ENCODE results near the gene RPL13.

RPL13 gene

DNA sequence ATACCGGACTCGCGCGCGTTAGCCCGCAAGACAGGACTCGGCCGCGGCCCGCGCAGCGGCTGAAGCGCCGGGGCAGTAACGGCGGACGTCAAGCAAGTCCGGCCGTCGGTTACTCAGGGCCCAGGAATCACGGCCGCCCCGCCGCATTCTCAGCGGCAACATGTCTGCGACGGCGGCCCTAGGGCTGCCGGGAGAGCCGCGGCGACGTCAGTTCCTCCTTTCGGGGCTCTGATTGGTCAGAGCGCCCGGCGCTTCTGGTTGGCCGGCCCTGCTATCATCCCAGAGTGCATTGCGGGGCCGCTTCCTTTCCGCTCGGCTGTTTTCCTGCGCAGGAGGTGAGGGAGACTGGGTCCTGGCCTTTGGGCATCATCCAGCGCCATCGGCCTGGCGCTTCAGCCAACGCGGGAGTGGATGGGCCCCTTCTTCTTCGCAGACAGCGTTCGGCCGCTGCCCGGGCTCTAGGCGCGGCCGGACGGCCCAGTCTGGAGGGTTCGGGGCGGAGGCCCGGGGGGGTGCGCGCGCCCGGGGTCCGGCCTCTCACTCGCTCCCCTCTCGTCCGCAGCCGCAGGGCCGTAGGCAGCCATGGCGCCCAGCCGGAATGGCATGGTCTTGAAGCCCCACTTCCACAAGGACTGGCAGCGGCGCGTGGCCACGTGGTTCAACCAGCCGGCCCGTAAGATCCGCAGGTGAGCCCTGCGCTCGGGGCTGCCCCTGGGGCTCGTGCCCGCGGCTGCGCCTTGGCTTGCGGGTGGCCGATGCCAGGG is at the start of gene RPL13:
TSS of gene RPL13 (plus strand) at position 305 of the 764 bp plus-strand sequence. CDS start at position 583, 278 bp downstream.
- in situ Hi-C loops (cut with MboI; ENCODE audit: low sequenced_read_pairs): no loop called here

DNA sequence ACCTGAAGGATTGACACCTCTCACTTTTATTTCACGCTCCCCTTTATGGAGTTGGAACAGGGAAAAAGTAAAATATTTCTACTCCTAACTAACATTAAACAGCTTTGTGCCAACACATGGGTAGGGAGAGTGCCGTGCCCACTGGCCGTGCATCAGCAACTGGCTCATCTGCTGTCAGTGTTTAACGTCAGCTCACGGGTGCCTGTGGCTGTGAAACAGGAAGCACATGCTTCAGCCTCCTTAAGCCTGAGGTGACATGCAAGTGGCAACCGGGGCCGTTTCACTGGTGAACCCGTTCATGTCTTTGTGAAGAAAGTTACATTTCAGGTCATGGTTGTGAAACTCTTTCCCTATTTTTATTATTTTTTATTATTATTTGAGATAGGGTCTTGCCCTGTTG is 49.1 kb upstream of the RPL13 start:
- in situ Hi-C loops (cut with MboI; ENCODE audit: low sequenced_read_pairs): no loop called here

DNA sequence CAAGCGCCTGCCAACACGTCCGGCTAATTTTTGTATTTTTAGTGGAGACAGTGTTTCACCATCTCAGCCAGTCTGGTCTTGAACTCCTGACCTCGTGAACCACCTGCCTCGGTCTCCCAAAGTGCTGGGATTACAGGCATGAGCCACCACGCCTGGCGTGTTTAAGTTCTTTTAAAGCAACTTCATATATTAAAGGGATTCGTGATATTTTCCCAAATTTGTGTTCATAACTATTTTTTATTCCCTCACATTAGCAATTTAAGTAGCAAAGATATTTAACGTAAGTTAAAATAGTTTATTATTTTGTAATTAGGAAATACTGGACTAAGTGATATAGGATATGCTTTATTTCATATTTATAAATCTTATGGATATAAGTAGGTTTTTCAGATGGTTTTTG is 48.0 kb upstream of the RPL13 start:
- in situ Hi-C loops (cut with MboI; ENCODE audit: low sequenced_read_pairs): no loop called here

DNA sequence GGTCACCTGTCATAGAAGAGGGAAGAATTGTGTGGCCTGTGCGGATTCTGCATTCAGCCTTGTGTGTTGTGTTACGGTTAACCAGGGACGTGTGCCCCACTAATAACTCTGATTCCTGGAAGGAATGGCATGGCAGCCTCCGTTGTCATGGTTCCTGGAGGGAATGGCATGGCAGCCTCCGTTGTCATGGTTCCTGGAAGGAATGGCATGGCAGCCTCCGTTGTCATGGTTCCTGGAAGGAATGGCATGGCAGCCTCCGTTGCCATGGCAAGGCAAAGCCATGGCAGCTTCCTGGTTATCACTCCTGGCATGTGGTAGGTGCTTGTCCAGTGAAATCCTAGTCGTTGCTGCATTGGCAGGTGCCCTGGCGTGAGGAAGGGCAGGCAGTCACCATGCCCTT is 43.4 kb upstream of the RPL13 start:
- in situ Hi-C loops (cut with MboI; ENCODE audit: low sequenced_read_pairs): no loop called here

DNA sequence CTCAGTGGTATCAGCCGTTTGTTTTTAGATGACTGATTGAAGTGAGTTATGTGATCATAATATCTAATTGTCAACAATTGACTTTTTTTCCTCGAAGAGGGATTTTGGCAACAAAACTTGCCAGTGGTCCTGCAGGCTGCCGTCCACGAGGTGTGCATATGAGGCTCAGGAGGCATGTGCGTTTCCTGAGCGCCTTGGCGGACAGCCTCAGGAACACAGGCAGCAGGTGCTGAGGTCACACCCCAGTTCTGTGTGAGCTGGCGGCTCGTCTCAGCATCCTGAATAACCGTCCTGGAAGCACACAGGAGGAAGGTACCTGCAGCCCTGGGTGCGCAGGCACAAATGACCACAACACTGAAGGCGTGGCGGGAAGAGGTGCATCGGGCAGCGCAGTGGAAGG is 40.6 kb upstream of the RPL13 start:
- in situ Hi-C loops (cut with MboI; ENCODE audit: low sequenced_read_pairs): no loop called here

DNA sequence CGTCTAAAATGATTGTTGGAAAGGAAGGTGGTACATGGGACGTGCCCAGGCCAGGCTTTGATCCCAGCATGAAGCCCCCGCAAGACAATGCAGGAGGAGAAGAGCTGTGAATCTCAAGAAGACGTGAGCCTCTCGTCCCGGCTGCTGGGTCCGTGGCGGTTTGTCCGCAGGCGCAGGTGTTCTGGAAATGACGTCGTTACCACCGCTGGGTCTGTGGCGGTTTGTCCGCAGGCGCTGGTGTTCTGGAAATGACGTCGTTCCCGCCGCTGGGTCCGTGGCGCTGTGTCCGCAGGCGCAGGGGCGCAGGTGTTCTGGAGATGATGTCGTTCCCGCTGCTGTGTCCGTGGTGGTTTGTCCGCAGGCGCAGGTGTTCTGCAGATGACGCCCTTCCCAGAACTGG is 38.2 kb upstream of the RPL13 start:
- in situ Hi-C loops (cut with MboI; ENCODE audit: low sequenced_read_pairs): no loop called here

DNA sequence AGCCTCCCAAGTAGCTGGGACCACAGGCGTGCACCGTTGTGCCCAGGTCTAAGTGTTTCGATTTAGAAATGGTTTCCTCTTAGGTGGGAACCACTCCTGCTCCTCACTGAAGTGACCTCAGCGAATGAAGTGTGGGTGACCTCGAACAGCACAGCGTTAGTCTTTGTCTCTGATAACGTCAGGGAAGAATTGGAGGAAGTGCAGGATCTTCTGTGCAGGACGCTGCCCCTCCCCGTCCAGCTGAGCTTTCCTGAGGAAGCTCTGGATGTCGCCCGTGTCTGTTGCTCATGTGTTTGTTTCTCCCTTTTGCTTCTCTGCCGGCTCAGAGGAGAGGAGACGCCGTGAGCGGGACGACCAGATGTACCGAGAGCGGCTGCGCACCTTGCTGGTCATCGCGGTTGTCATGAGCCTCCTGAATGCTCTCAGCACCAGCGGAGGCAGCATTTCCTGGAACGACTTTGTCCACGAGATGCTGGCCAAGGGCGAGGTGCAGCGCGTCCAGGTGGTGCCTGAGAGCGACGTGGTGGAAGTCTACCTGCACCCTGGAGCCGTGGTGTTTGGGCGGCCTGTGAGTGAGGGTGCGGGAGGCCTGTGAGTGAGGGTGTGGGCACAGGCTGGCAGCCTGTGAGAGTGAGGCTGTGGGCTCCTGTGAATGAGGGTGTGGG is 36.7 kb upstream of the RPL13 start:
- in situ Hi-C loops (cut with MboI; ENCODE audit: low sequenced_read_pairs): no loop called here

DNA sequence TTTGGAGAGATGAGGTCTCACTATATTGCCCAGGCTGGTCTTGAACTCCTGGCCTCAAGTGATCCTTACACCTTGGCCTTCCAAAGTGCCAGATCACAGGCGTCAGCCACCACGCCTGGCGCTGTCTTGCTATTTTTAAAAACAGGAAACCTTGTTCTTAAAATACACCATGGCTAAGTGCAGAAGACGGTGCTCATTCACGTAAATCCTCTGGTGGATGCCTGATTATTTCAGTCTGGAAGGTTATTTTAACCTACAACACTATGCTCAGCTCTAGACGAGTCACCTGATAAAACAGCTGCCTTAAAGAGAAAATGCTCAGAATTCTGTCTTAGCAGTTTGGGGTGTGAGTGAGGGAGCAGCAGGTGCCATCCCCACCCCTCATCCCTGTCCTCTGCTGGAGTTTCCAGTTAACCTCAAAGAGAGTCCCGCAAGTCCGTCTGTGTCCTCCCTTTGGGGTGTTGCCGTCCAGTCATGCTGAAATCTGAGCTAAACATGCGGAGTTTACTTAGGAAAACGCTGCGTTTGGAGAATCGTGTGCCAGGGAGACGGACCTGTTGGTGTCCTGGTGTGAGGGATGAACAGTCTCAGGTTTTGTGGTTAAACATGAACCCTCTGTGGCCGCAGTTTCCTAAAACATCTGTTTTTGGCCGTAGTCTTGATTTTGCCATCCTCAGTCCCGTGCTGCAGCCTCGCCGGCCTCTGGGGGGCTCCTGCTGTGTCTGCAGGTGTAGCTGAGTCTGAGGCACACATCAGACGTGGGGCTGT is 35.2 kb upstream of the RPL13 start:
- in situ Hi-C loops (cut with MboI; ENCODE audit: low sequenced_read_pairs): no loop called here

DNA sequence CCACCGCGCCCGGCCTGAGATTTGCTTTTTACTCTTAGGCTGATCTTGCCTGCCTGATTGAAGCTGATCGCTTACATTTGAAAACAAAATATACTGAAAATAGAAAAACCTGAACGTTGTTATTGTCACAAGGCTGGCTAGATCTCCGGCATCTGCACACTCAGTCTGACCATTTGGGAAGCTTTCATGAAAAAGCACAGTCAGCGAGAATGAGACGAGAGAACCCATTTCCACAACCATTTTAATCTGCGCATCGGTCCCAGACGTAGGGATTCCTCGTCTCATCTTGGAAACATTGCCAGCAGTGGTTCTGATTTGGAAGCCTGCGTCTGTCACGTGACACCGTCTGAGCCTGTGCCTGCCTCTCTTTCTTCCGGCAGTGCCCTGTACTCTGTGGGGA is 31.4 kb upstream of the RPL13 start:
- in situ Hi-C loops (cut with MboI; ENCODE audit: low sequenced_read_pairs): no loop called here

DNA sequence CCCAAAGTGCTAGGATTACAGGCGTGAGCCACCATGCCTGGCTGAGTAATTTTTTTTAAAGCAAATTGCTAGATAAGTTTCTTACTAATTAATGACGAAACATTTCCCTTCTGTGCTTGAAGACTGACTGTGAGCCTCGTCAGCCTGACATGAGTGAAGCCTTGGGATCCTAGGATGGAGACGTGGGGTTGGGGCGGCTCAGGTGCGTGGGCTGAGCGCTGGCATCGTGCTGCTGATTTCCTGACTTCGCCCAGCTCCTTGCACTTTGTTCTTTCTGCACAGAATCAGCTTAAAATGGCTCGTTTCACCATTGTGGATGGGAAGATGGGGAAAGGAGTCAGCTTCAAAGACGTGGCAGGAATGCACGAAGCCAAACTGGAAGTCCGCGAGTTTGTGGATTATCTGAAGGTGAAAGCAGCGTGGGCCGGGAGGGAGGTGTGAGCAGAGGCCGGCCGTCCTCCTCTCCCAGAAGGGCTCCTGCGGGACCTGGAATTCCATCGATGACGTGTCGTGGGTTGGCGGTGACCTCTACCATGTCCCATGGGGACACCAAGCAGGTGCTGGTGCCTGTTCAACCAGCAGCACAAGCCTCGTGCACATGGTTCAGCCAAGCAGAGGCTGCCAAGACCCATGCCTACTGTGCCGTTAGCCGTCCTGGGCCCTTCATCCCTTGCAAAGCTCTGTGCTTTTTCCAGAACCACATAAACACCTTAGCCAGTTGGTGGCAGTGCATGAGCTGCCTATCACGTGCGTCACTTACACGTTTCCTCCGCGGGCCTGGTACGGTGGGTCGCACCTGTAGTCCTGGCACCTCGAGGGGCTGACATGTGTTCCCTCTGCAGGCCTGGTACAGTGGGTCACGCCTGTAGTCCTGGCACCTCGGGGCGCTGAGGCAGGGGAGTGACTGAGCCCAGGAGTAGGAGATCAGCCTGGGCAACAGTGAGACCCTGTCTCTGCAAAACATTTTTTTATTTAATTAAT is 29.8 kb upstream of the RPL13 start:
- in situ Hi-C loops (cut with MboI; ENCODE audit: low sequenced_read_pairs): no loop called here

DNA sequence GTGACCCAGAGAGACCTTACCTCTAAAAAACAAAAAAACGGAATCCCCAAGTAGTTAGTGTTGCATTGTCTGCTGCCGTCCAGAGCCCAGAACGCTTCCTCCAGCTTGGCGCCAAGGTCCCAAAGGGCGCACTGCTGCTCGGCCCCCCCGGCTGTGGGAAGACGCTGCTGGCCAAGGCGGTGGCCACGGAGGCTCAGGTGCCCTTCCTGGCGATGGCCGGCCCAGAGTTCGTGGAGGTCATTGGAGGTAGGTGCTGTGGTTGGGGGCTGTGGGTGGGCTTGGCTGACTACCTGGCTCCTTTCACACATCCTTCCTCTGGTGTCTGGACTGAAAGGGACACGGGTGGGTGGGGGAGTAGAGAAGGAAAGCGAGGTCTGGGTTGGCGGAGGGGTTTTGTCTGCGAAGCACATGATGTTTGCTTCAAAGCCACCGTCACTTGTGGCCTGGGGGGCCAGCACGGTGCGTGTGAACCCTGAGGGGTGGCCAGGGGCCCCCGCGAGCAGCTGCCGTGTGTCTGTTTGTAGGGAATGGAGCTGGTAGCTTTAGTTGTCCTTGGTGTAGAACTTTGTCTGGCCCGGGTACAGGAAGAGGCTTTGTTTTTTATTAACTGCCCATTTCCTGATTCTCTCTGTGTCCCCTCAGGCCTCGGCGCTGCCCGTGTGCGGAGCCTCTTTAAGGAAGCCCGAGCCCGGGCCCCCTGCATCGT is 28.5 kb upstream of the RPL13 start:
- in situ Hi-C loops (cut with MboI; ENCODE audit: low sequenced_read_pairs): no loop called here

DNA sequence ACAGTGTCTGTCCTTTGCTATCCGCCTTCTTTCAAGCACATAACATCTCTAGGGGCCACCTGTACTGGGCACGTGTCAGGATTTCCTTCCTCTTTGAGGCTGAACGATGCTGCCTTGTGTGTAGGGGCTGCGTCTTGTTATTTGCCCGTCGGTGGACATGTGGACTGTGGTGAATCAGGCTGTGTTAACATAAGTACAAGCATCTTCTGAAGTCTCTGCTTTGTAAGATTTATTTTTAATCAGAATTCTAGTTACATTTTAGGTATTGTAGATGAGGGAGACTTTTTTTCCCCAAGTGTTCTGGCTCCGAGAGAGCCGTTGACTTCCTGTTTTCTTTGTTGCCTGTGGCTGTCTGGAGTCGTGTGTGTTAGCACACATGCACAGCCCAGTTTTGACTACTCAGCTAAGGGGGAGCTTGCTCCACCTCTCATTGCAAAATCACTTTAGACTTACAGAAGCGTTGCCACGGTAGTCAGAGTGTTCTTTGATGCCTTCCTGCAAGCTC is 26.2 kb upstream of the RPL13 start:
- in situ Hi-C loops (cut with MboI; ENCODE audit: low sequenced_read_pairs): no loop called here

DNA sequence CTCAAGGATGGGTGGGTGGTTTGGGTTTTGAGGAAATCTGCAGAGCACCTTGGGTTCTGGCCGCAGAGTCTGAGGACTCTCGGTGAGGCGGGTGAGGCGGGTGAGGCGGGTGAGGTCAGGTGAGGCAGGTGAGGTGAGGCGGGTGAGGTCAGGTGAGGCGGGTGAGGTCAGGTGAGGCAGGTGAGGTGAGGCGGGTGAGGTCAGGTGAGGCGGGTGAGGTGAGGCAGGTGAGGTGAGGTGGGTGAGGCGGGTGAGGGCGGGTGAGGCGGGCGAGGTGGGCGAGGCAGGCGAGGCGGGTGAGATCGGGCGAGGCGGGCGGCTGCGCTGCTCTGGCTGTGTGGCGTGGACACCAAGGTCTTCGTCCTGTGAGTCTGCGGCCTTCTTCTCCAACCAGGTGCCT is 24.1 kb upstream of the RPL13 start:
- in situ Hi-C loops (cut with MboI; ENCODE audit: low sequenced_read_pairs): no loop called here

DNA sequence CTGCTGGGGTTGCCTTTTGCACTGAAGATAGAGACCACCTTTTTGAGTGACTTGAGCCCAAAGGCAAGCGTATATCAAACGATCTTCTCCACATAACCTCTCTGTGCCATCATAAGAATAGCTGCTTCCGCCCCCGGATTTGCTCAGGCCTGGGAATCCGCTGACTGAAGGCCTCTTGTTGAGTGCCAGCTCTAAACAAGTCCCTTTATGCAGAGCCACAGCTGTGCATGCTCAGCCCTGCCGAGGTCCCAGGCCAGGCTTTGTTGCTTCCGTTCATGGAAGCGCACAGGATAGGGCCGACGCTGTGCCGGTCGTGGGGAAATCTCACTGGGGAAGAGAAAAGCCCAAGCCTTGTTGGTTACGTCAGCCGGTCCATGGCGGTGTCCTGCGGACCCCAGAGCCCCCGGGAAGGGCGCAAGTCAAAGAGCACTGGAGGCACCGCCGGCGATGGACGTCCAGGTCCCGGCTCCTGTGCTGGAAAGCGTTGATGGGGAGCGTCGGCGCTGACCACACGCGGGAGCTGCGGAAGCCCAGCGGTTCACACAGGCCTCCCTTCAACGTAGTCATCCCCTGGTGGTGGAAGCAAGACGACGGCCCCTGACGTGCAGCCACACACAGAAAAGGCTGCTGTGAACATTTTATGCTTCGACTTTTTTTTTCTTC is 23.5 kb upstream of the RPL13 start:
- in situ Hi-C loops (cut with MboI; ENCODE audit: low sequenced_read_pairs): no loop called here

DNA sequence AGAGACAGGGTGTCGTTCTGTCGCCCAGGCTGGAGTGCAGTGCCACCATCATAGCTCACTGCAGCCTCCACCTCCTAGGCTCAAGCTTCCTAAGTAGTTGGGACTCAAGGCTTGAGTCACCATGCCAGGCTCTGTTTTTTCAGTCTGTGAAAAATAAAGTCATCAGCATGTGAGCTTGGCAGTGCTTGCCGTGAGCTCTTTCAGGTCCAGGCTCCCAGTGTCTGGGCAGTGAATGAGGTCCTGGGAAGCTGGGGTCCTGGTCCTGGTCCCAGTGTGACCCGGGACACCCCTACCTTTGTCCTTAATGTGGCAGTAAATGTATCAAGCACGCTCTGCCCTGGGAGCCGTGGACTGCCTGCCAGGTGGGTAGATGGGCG is 22.9 kb upstream of the RPL13 start:
- in situ Hi-C loops (cut with MboI; ENCODE audit: low sequenced_read_pairs): no loop called here

DNA sequence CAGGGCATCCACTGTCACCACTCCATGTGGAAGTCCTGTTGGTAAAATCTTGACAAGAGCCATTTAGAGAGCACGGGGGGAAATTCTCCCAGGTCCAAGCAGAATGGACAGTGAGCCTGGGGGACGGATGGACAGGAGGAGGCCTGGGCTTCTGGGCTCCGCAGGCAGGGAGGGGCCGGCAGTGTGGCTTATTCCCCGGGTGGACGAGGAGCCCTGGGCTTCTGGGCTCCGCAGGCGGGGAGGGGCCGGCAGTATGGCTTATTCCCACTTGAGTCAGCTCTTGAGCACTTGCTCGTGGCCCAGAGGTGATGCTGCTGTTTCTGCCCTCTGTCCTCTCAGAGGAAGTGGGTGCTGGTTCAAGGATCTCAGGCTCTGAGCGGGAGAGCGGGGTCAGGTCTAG is 22.2 kb upstream of the RPL13 start:
- in situ Hi-C loops (cut with MboI; ENCODE audit: low sequenced_read_pairs): no loop called here

DNA sequence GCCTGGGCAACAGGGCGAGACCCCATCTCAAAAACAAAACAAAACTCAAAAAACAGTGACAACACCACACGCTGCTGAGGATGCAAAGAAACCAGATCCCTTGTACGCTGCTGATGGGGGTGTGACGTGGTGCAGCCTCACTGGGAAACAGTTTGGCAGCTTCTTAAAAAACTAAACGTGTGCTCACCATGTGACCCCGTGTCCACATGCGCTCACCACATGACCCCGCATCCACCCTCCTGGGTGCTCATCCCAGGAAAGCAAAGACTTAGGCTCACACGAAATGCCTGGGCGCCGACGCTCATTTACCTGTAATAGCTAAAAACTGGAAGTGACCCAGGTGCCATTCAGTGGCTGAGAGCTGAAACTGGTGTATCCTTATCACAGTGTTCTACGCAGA is 19.9 kb upstream of the RPL13 start:
- in situ Hi-C loops (cut with MboI; ENCODE audit: low sequenced_read_pairs): no loop called here

DNA sequence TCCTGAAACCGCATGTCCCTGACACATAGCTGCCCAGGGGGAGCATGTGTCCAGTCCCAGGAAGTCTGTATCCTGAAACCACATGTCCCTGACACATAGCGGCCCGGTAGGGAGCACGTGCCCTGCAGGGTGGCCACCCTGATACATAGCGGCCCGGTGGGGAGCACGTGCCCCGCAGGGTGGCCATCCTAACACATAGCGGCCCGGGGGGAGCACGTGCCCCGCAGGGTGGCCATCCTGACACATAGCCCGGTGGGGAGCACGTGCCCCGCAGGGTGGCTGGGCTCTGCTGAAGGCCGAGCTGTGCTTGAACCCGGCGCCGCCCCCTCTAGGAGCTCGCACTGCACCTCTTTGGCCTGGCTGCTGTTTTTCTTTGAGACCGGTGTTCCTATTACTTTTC is 18.7 kb upstream of the RPL13 start:
- in situ Hi-C loops (cut with MboI; ENCODE audit: low sequenced_read_pairs): no loop called here

DNA sequence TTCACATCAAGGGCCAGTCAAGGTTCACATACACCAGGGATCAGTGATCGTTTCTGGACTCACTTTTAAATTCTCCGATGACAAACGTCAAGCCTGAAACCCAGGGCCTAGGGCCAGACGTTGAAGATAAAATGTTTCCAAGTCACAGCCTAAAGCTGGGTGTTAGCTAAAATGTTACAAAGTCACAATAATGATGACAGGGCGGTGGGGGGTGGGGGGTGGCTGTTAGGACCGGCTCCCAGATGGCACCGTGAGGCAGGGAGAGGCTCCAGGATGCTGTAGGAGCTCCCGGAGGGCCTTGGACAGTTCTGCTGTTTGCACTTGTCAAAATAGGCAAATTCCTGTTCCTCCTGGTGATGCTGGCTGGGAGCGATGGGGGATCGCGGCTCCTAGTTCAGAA is 16.4 kb upstream of the RPL13 start:
- in situ Hi-C loops (cut with MboI; ENCODE audit: low sequenced_read_pairs): no loop called here

DNA sequence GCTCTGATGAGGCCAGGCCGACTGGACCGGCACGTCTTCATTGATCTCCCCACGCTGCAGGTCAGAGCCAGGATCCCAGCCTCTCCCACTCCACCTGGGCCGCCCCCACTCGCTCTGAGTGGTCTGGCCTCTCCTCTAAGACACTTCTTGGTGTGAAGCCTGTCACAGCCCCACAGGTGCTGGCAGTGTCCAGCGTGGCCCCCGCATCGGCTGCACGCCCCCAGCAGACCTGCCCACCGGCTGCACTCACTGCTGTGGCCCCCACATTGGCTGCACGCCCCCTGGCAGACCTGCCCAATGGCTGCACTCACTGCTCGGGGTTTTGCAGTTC is 15.8 kb upstream of the RPL13 start:
- in situ Hi-C loops (cut with MboI; ENCODE audit: low sequenced_read_pairs): no loop called here
